ENCODE results near the gene STOM. TPM values are rescaled to one million over a fixed set of nuclear protein-coding genes. Genes with fewer than 3 reads are reported as not detected.

Gene STOM
- total RNA-seq, 2 donors from 2014 or later, result 26.6 to 35.6 TPM

- Mint-ChIP-seq H3K4me1 (peaks cover 24% of the 10 kb centered on the region), H3K9me3 (no peaks in the 10 kb centered on the region), H3K27ac (no peak overlapping the region), H3K27me3 (ENCODE audit: insufficient read depth) (peaks cover 8% of the 10 kb centered on the region), H3K4me3 (no peak overlapping the region), H3K36me3 (ENCODE audit: low read depth) (no peaks in the 10 kb centered on the region)
- Histone ChIP-seq H3K36me3 (ENCODE audit: control insufficient read depth, insufficient read depth, low read length) (no peaks in the 10 kb centered on the region), H3K27me3 (ENCODE audit: control insufficient read depth, insufficient read depth, low read length, poor library complexity, severe bottlenecking) (no peaks in the 10 kb centered on the region), H3K27ac (ENCODE audit: low read depth, low read length) (no peak overlapping the region), H3K4me3 (ENCODE audit: low read length) (no peak overlapping the region), H3K4me1 (ENCODE audit: control insufficient read depth, insufficient read depth, low read length) (peaks cover 6% of the 10 kb centered on the region), H3K9me3 (ENCODE audit: control insufficient read depth, low read length) (no peaks in the 10 kb centered on the region), H3K9ac (ENCODE audit: extremely low read depth, low read length, poor library complexity, severe bottlenecking) (no peak overlapping the region)
- WGBS, 2 experiments (ENCODE audit: insufficient coverage in 1 of 2, insufficient read length in 1 of 2), result 91 to 93% methylated on average over 4 to 5 of the region's 5 CpGs
- no peak for DNase-seq
- TF ChIP-seq, protein P1, sequence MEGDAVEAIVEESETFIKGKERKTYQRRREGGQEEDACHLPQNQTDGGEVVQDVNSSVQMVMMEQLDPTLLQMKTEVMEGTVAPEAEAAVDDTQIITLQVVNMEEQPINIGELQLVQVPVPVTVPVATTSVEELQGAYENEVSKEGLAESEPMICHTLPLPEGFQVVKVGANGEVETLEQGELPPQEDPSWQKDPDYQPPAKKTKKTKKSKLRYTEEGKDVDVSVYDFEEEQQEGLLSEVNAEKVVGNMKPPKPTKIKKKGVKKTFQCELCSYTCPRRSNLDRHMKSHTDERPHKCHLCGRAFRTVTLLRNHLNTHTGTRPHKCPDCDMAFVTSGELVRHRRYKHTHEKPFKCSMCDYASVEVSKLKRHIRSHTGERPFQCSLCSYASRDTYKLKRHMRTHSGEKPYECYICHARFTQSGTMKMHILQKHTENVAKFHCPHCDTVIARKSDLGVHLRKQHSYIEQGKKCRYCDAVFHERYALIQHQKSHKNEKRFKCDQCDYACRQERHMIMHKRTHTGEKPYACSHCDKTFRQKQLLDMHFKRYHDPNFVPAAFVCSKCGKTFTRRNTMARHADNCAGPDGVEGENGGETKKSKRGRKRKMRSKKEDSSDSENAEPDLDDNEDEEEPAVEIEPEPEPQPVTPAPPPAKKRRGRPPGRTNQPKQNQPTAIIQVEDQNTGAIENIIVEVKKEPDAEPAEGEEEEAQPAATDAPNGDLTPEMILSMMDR (conservative IDR thresholded peaks at IDR 0.05), result no peak
Measured at GRCh38 chr9:121295662-121296191, 74.3 kb downstream of the STOM start.

GRCh38 chr9:121294866-121295661 lies 75.0 kb downstream of the STOM start:
- Mint-ChIP-seq H3K27me3 (ENCODE audit: insufficient read depth) (peaks cover 2% of the 10 kb centered on the region), H3K36me3 (ENCODE audit: low read depth) (no peaks in the 10 kb centered on the region), H3K4me3 (no peak overlapping the region), H3K4me1 (peaks cover 19% of the 10 kb centered on the region), H3K9me3 (no peaks in the 10 kb centered on the region), H3K27ac (peak overlapping the region; percentile 39)
- 94 to 98% methylated on average over 8 to 13 of the region's 13 CpGs for WGBS, 2 experiments (ENCODE audit: insufficient coverage in 1 of 2, insufficient read length in 1 of 2)
- TF ChIP-seq, protein P1 (conservative IDR thresholded peaks at IDR 0.05), result no peak
- no peak for DNase-seq
- Histone ChIP-seq H3K27me3 (ENCODE audit: control insufficient read depth, insufficient read depth, low read length, poor library complexity, severe bottlenecking) (no peaks in the 10 kb centered on the region), H3K27ac (ENCODE audit: low read depth, low read length) (no peak overlapping the region), H3K4me3 (ENCODE audit: low read length) (no peak overlapping the region), H3K4me1 (ENCODE audit: control insufficient read depth, insufficient read depth, low read length) (peaks cover 6% of the 10 kb centered on the region), H3K9ac (ENCODE audit: extremely low read depth, low read length, poor library complexity, severe bottlenecking) (no peak overlapping the region), H3K9me3 (ENCODE audit: control insufficient read depth, low read length) (no peaks in the 10 kb centered on the region), H3K36me3 (ENCODE audit: control insufficient read depth, insufficient read depth, low read length) (no peaks in the 10 kb centered on the region)

- H3K9ac ChIP-seq (ENCODE audit: extremely low read depth, low read length, poor library complexity, severe bottlenecking), result no peak overlapping the region
- no peaks in the 10 kb centered on the region for H3K27me3 ChIP-seq (ENCODE audit: control insufficient read depth, insufficient read depth, low read length, poor library complexity, severe bottlenecking)
- no peak overlapping the region for H3K4me3 Mint-ChIP-seq
- no peaks in the 10 kb centered on the region for H3K36me3 Mint-ChIP-seq (ENCODE audit: low read depth)
- H3K4me3 ChIP-seq (ENCODE audit: low read length), result no peak overlapping the region
- H3K27ac Mint-ChIP-seq, result no peak overlapping the region
- no peak for DNase-seq
- H3K27me3 Mint-ChIP-seq (ENCODE audit: insufficient read depth), result no peaks in the 10 kb centered on the region
- no peaks in the 10 kb centered on the region for H3K36me3 ChIP-seq (ENCODE audit: control insufficient read depth, insufficient read depth, low read length)
- H3K4me1 Mint-ChIP-seq, result peaks cover 26% of the 10 kb centered on the region
- no peaks in the 10 kb centered on the region for H3K9me3 ChIP-seq (ENCODE audit: control insufficient read depth, low read length)
- no peaks in the 10 kb centered on the region for H3K9me3 Mint-ChIP-seq
- H3K4me1 ChIP-seq (ENCODE audit: control insufficient read depth, insufficient read depth, low read length), result peaks cover 9% of the 10 kb centered on the region
- H3K27ac ChIP-seq (ENCODE audit: low read depth, low read length), result no peak overlapping the region
- whole genome bisulfite sequencing, 2 experiments (ENCODE audit: insufficient coverage in 1 of 2, insufficient read length in 1 of 2), result 87 to 88% methylated on average over 3 to 6 of the region's 6 CpGs
- TF ChIP-seq, protein P1 (conservative IDR thresholded peaks at IDR 0.05), result no peak
Measured at GRCh38 chr9:121294151-121294743, 75.8 kb downstream of the STOM start.

All from endodermal cell (in vitro differentiated cells).